ENCODE measurements around the gene GMPPB. TPM values are rescaled to one million over a fixed set of nuclear protein-coding genes. Genes with fewer than 3 reads are reported as not detected.

The GMPPB gene
- total and polyA plus RNA-seq, 2 of the 8 experiments (the other 6 are each of a cell fraction or from before 2014, with no cell fraction given), result 20.9 to 23.9 TPM

- TF ChIP-seq CHD7 (IDR thresholded peaks at IDR 0.05; ENCODE audit: insufficient replicate concordance, low read length) (no peak), RBBP5 (IDR thresholded peaks at IDR 0.05; ENCODE audit: borderline replicate concordance, low read depth, low read length) (no peak), ASH2L (IDR thresholded peaks at IDR 0.05; ENCODE audit: low read length) (no peak)
- TF ChIP-seq, protein P1, sequence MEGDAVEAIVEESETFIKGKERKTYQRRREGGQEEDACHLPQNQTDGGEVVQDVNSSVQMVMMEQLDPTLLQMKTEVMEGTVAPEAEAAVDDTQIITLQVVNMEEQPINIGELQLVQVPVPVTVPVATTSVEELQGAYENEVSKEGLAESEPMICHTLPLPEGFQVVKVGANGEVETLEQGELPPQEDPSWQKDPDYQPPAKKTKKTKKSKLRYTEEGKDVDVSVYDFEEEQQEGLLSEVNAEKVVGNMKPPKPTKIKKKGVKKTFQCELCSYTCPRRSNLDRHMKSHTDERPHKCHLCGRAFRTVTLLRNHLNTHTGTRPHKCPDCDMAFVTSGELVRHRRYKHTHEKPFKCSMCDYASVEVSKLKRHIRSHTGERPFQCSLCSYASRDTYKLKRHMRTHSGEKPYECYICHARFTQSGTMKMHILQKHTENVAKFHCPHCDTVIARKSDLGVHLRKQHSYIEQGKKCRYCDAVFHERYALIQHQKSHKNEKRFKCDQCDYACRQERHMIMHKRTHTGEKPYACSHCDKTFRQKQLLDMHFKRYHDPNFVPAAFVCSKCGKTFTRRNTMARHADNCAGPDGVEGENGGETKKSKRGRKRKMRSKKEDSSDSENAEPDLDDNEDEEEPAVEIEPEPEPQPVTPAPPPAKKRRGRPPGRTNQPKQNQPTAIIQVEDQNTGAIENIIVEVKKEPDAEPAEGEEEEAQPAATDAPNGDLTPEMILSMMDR (IDR thresholded peaks at IDR 0.05; ENCODE audit: control extremely low read depth in 1 of 3, insufficient read depth in 1 of 3, low read depth in 1 of 3, low read length in 3 of 3), result no peak
Measured at GRCh38 chr3:49769286-49769915, 45.6 kb upstream of the GMPPB start (continued).

Data from H1 (cell line).